ENCODE data around the gene PSMF1. TPM values are rescaled to one million over a fixed set of nuclear protein-coding genes. Genes with fewer than 3 reads are reported as not detected.

PSMF1 gene
- polyA plus RNA-seq, 2 donors = 24.2 to 72.5 TPM

- peaks cover 3 to 5% of the 10 kb centered on the region in 2 donors for H3K4me1 ChIP-seq (ENCODE audit: control insufficient read depth in 2 of 2, insufficient read depth in 2 of 2, low read length in 1 of 2)
- H3K4me3 ChIP-seq (ENCODE audit: low read depth in 1 of 2, low read length in 2 of 2) = peak overlapping the region; percentile 44 to 55
- H3K27me3 ChIP-seq (ENCODE audit: control insufficient read depth in 1 of 2, insufficient read depth in 2 of 2, low read length in 2 of 2) = no peaks in the 10 kb centered on the region
Measured at GRCh38 chr20:1184260-1184637, 65.8 kb downstream of the PSMF1 start.

GRCh38 chr20:1184638-1185315, 66.4 kb downstream of the PSMF1 start, which contains the start of gene TMEM74B:
TMEM74B (minus strand) TSS chr20:1184981; CDS start chr20:1183801, 1,180 bp downstream.
- H3K4me1 ChIP-seq (ENCODE audit: control insufficient read depth in 2 of 2, insufficient read depth in 2 of 2, low read length in 1 of 2) = peaks cover 3 to 5% of the 10 kb centered on the region in 2 donors
- WGBS, 2 donors = 1 to 2% methylated on average over 68 to 76 of the region's 76 CpGs
- peak within 1 kb of the TSS; percentile 44 to 55 for H3K4me3 ChIP-seq (ENCODE audit: low read depth in 1 of 2, low read length in 2 of 2)
- peaks cover 0 to 3% of the 10 kb centered on the region in 2 donors for H3K9me3 ChIP-seq (ENCODE audit: control insufficient read depth in 2 of 2, insufficient read depth in 1 of 2, low read depth in 1 of 2, low read length in 1 of 2)
- no peak within 1 kb of the TSS for H3K27ac ChIP-seq (ENCODE audit: low read depth in 2 of 2, low read length in 1 of 2)
- no peaks in the 10 kb centered on the region for H3K27me3 ChIP-seq (ENCODE audit: control insufficient read depth in 1 of 2, insufficient read depth in 2 of 2, low read length in 2 of 2)
- H3K36me3 ChIP-seq (ENCODE audit: control insufficient read depth in 2 of 2, insufficient read depth in 2 of 2, low read length in 1 of 2) = peaks cover 0 to 2% of the 10 kb centered on the region in 2 donors

More at GRCh38 chr20:1184260-1184637, 65.8 kb downstream of the PSMF1 start:
- H3K27ac ChIP-seq (ENCODE audit: low read depth in 2 of 2, low read length in 1 of 2) = no peak overlapping the region
- peaks cover 0 to 2% of the 10 kb centered on the region in 2 donors for H3K36me3 ChIP-seq (ENCODE audit: control insufficient read depth in 2 of 2, insufficient read depth in 2 of 2, low read length in 1 of 2)
- peaks cover 0 to 3% of the 10 kb centered on the region in 2 donors for H3K9me3 ChIP-seq (ENCODE audit: control insufficient read depth in 2 of 2, insufficient read depth in 1 of 2, low read depth in 1 of 2, low read length in 1 of 2)
- WGBS, 2 donors = 24 to 26% methylated on average over 13 of the region's 13 CpGs

- Histone ChIP-seq H3K9me3 (ENCODE audit: control insufficient read depth in 2 of 2, insufficient read depth in 1 of 2, low read depth in 1 of 2, low read length in 1 of 2) (peaks cover 0 to 3% of the 10 kb centered on the region in 2 donors), H3K36me3 (ENCODE audit: control insufficient read depth in 2 of 2, insufficient read depth in 2 of 2, low read length in 1 of 2) (peaks cover 0 to 2% of the 10 kb centered on the region in 2 donors), H3K4me3 (ENCODE audit: low read depth in 1 of 2, low read length in 2 of 2) (peak overlapping the region; percentile 44 to 55), H3K27ac (ENCODE audit: low read depth in 2 of 2, low read length in 1 of 2) (no peak overlapping the region), H3K4me1 (ENCODE audit: control insufficient read depth in 2 of 2, insufficient read depth in 2 of 2, low read length in 1 of 2) (peaks cover 3 to 5% of the 10 kb centered on the region in 2 donors), H3K27me3 (ENCODE audit: control insufficient read depth in 1 of 2, insufficient read depth in 2 of 2, low read length in 2 of 2) (no peaks in the 10 kb centered on the region)
- WGBS, 2 donors = 0 to 1% methylated on average over 14 to 52 of the region's 54 CpGs
Measured at GRCh38 chr20:1185316-1185741, 66.9 kb downstream of the PSMF1 start.

- WGBS, 2 donors = 8 to 9% methylated on average over 19 to 20 of the region's 20 CpGs
- peaks cover 0 to 1% of the 10 kb centered on the region in 2 donors for H3K36me3 ChIP-seq (ENCODE audit: control insufficient read depth in 2 of 2, insufficient read depth in 2 of 2, low read length in 1 of 2)
- H3K4me3 ChIP-seq (ENCODE audit: low read depth in 1 of 2, low read length in 2 of 2) = peak overlapping the region in 1 of 2 donors; percentile 55
- no peak overlapping the region for H3K27ac ChIP-seq (ENCODE audit: low read depth in 2 of 2, low read length in 1 of 2)
- peaks cover 0 to 3% of the 10 kb centered on the region in 2 donors for H3K9me3 ChIP-seq (ENCODE audit: control insufficient read depth in 2 of 2, insufficient read depth in 1 of 2, low read depth in 1 of 2, low read length in 1 of 2)
- peaks cover 3 to 5% of the 10 kb centered on the region in 2 donors for H3K4me1 ChIP-seq (ENCODE audit: control insufficient read depth in 2 of 2, insufficient read depth in 2 of 2, low read length in 1 of 2)
- H3K27me3 ChIP-seq (ENCODE audit: control insufficient read depth in 1 of 2, insufficient read depth in 2 of 2, low read length in 2 of 2) = no peaks in the 10 kb centered on the region
Measured at GRCh38 chr20:1185790-1186334, 67.5 kb downstream of the PSMF1 start.

- no peak overlapping the region for H3K4me3 ChIP-seq (ENCODE audit: low read depth in 1 of 2, low read length in 2 of 2)
- H3K36me3 ChIP-seq (ENCODE audit: control insufficient read depth in 2 of 2, insufficient read depth in 2 of 2, low read length in 1 of 2) = no peaks in the 10 kb centered on the region
- 74 to 78% methylated on average over 13 of the region's 13 CpGs for WGBS, 2 donors
- peaks cover 3 to 5% of the 10 kb centered on the region in 2 donors for H3K4me1 ChIP-seq (ENCODE audit: control insufficient read depth in 2 of 2, insufficient read depth in 2 of 2, low read length in 1 of 2)
- peaks cover 0 to 3% of the 10 kb centered on the region in 2 donors for H3K9me3 ChIP-seq (ENCODE audit: control insufficient read depth in 2 of 2, insufficient read depth in 1 of 2, low read depth in 1 of 2, low read length in 1 of 2)
- no peaks in the 10 kb centered on the region for H3K27me3 ChIP-seq (ENCODE audit: control insufficient read depth in 1 of 2, insufficient read depth in 2 of 2, low read length in 2 of 2)
- H3K27ac ChIP-seq (ENCODE audit: low read depth in 2 of 2, low read length in 1 of 2) = no peak overlapping the region
Measured at GRCh38 chr20:1186367-1186991, 68.1 kb downstream of the PSMF1 start.

GRCh38 chr20:1187605-1188171, 69.3 kb downstream of the PSMF1 start:
- Histone ChIP-seq H3K9me3 (ENCODE audit: control insufficient read depth in 2 of 2, insufficient read depth in 1 of 2, low read depth in 1 of 2, low read length in 1 of 2) (peaks cover 0 to 3% of the 10 kb centered on the region in 2 donors), H3K4me1 (ENCODE audit: control insufficient read depth in 2 of 2, insufficient read depth in 2 of 2, low read length in 1 of 2) (peaks cover 3 to 5% of the 10 kb centered on the region in 2 donors), H3K36me3 (ENCODE audit: control insufficient read depth in 2 of 2, insufficient read depth in 2 of 2, low read length in 1 of 2) (no peaks in the 10 kb centered on the region), H3K27me3 (ENCODE audit: control insufficient read depth in 1 of 2, insufficient read depth in 2 of 2, low read length in 2 of 2) (no peaks in the 10 kb centered on the region), H3K27ac (ENCODE audit: low read depth in 2 of 2, low read length in 1 of 2) (no peak overlapping the region), H3K4me3 (ENCODE audit: low read depth in 1 of 2, low read length in 2 of 2) (no peak overlapping the region)
- 67 to 72% methylated on average over 4 of the region's 4 CpGs for WGBS, 2 donors

- WGBS, 2 donors = 95% methylated on average over 1 of the region's 1 CpG
- Histone ChIP-seq H3K4me1 (ENCODE audit: control insufficient read depth in 2 of 2, insufficient read depth in 2 of 2, low read length in 1 of 2) (peaks cover 3 to 5% of the 10 kb centered on the region in 2 donors), H3K4me3 (ENCODE audit: low read depth in 1 of 2, low read length in 2 of 2) (no peak overlapping the region), H3K9me3 (ENCODE audit: control insufficient read depth in 2 of 2, insufficient read depth in 1 of 2, low read depth in 1 of 2, low read length in 1 of 2) (peaks cover 0 to 3% of the 10 kb centered on the region in 2 donors), H3K27ac (ENCODE audit: low read depth in 2 of 2, low read length in 1 of 2) (no peak overlapping the region), H3K36me3 (ENCODE audit: control insufficient read depth in 2 of 2, insufficient read depth in 2 of 2, low read length in 1 of 2) (no peaks in the 10 kb centered on the region), H3K27me3 (ENCODE audit: control insufficient read depth in 1 of 2, insufficient read depth in 2 of 2, low read length in 2 of 2) (no peaks in the 10 kb centered on the region)
Measured at GRCh38 chr20:1188347-1188746, 69.9 kb downstream of the PSMF1 start.

- 54 to 66% methylated on average over 1 of the region's 1 CpG for WGBS, 2 donors
- Histone ChIP-seq H3K4me3 (ENCODE audit: low read depth in 1 of 2, low read length in 2 of 2) (no peak overlapping the region), H3K4me1 (ENCODE audit: control insufficient read depth in 2 of 2, insufficient read depth in 2 of 2, low read length in 1 of 2) (no peaks in the 10 kb centered on the region), H3K27me3 (ENCODE audit: control insufficient read depth in 1 of 2, insufficient read depth in 2 of 2, low read length in 2 of 2) (no peaks in the 10 kb centered on the region), H3K27ac (ENCODE audit: low read depth in 2 of 2, low read length in 1 of 2) (no peak overlapping the region), H3K36me3 (ENCODE audit: control insufficient read depth in 2 of 2, insufficient read depth in 2 of 2, low read length in 1 of 2) (no peaks in the 10 kb centered on the region), H3K9me3 (ENCODE audit: control insufficient read depth in 2 of 2, insufficient read depth in 1 of 2, low read depth in 1 of 2, low read length in 1 of 2) (peaks cover 0 to 3% of the 10 kb centered on the region in 2 donors)
Measured at GRCh38 chr20:1189827-1190226, 71.4 kb downstream of the PSMF1 start.

GRCh38 chr20:1190847-1191246, 72.4 kb downstream of the PSMF1 start:
- H3K27ac ChIP-seq (ENCODE audit: low read depth in 2 of 2, low read length in 1 of 2) = no peak overlapping the region
- WGBS, 2 donors = 73 to 87% methylated on average over 3 of the region's 3 CpGs
- no peaks in the 10 kb centered on the region for H3K27me3 ChIP-seq (ENCODE audit: control insufficient read depth in 1 of 2, insufficient read depth in 2 of 2, low read length in 2 of 2)
- H3K9me3 ChIP-seq (ENCODE audit: control insufficient read depth in 2 of 2, insufficient read depth in 1 of 2, low read depth in 1 of 2, low read length in 1 of 2) = peaks cover 0 to 3% of the 10 kb centered on the region in 2 donors
- no peaks in the 10 kb centered on the region for H3K4me1 ChIP-seq (ENCODE audit: control insufficient read depth in 2 of 2, insufficient read depth in 2 of 2, low read length in 1 of 2)
- no peaks in the 10 kb centered on the region for H3K36me3 ChIP-seq (ENCODE audit: control insufficient read depth in 2 of 2, insufficient read depth in 2 of 2, low read length in 1 of 2)
- no peak overlapping the region for H3K4me3 ChIP-seq (ENCODE audit: low read depth in 1 of 2, low read length in 2 of 2)
